DMS153 treated with DMSO at 0.1 percent for 48 hours (cell line): ENCODE data around the gene IFNA4.
"Not testable (repeated sequence)": the region's sequence is repeated elsewhere in the genome, so short reads cannot be mapped to it uniquely, and the experiment has no call there.

Experiments
- DNase-seq: peaks from one replicate; lab custom pipeline; 2025; ENCODE audit not compliant: unreplicated experiment; lab: John Stamatoyannopoulos, UW

Gene IFNA4

GRCh38 chr9:21187487-21187886 is at the start of gene IFNA4:
IFNA4 (minus strand) TSS chr9:21187587; CDS start chr9:21187531, 56 bp downstream.
- DNase-seq: not testable (repeated sequence)

- DNase-seq: not testable (repeated sequence)
Observed at GRCh38 chr9:21236360-21236714, 49.0 kb upstream of the IFNA4 start.

- DNase-seq: peak; percentile 33
Observed at GRCh38 chr9:21235468-21236359, 48.3 kb upstream of the IFNA4 start.

- no peak for DNase-seq
Observed at GRCh38 chr9:21234153-21234687, 46.8 kb upstream of the IFNA4 start.

- DNase-seq: no peak
Observed at GRCh38 chr9:21233258-21233657, 45.9 kb upstream of the IFNA4 start.

- no peak for DNase-seq
Observed at GRCh38 chr9:21228122-21228521, 40.7 kb upstream of the IFNA4 start, which contains the start of gene IFNA17. IFNA17 (minus strand) TSS chr9:21228222; CDS start chr9:21228173, 49 bp downstream.

GRCh38 chr9:21217211-21217610 is 29.8 kb upstream of the IFNA4 start, which contains the start of gene IFNA16:
IFNA16 (minus strand) TSS chr9:21217311; CDS start chr9:21217305, 6 bp downstream.
- not testable (repeated sequence) for DNase-seq

- not testable (repeated sequence) for DNase-seq
Observed at GRCh38 chr9:21213411-21214326, 26.3 kb upstream of the IFNA4 start.

GRCh38 chr9:21212160-21212559 is 24.8 kb upstream of the IFNA4 start:
- not testable (repeated sequence) for DNase-seq

- not testable (repeated sequence) for DNase-seq
Observed at GRCh38 chr9:21210782-21211181, 23.4 kb upstream of the IFNA4 start.

GRCh38 chr9:21210311-21210710 is 22.9 kb upstream of the IFNA4 start:
- no peak for DNase-seq

GRCh38 chr9:21207043-21207442 is 19.7 kb upstream of the IFNA4 start, which contains the start of gene IFNA10:
IFNA10 (minus strand) TSS chr9:21207143; CDS start chr9:21207097, 46 bp downstream.
- not testable (repeated sequence) for DNase-seq

- DNase-seq: no peak
Observed at GRCh38 chr9:21205204-21205603, 17.8 kb upstream of the IFNA4 start.

- not testable (repeated sequence) for DNase-seq
Observed at GRCh38 chr9:21202105-21202504, 14.7 kb upstream of the IFNA4 start, which contains the start of gene IFNA7. IFNA7 (minus strand) TSS chr9:21202205; CDS start chr9:21202165, 40 bp downstream.

GRCh38 chr9:21194867-21195776 is 7.7 kb upstream of the IFNA4 start:
- not testable (repeated sequence) for DNase-seq

- not testable (repeated sequence) for DNase-seq
Observed at GRCh38 chr9:21182810-21183736, 4.3 kb downstream of the IFNA4 start.

- no peak for DNase-seq
Observed at GRCh38 chr9:21174671-21175070, 12.7 kb downstream of the IFNA4 start.

- DNase-seq: no peak
Observed at GRCh38 chr9:21172156-21172555, 15.2 kb downstream of the IFNA4 start.

GRCh38 chr9:21171351-21171750 is 16.0 kb downstream of the IFNA4 start:
- no peak for DNase-seq
